Mucosa of stomach (tissue), 1 donor: ENCODE results near the gene RAMP3.

Source experiments
- H3K27me3 ChIP-seq: one replicate; pipeline ENCODE4 v1.7.0; 2013; ENCODE audit warnings: mild to moderate bottlenecking, low read length; ENCODE audit not compliant: control insufficient read depth, insufficient read depth
- H3K36me3 ChIP-seq: one replicate; pipeline ENCODE4 v1.7.0; 2013; ENCODE audit warnings: low read length; ENCODE audit not compliant: control insufficient read depth, insufficient read depth
- H3K4me1 ChIP-seq: one replicate; pipeline ENCODE4 v1.7.0; 2013; ENCODE audit warnings: mild to moderate bottlenecking, low read length; ENCODE audit not compliant: control insufficient read depth, insufficient read depth
- H3K4me3 ChIP-seq: one replicate; pipeline ENCODE4 v1.7.0; 2013; ENCODE audit warnings: low read length
- H3K9ac ChIP-seq: one replicate; pipeline ENCODE4 v1.7.0; 2013; ENCODE audit warnings: mild to moderate bottlenecking, low read length, moderate library complexity
- H3K9me3 ChIP-seq: one replicate; pipeline ENCODE4 v1.7.0; 2013; ENCODE audit warnings: mild to moderate bottlenecking, low read length, moderate library complexity; ENCODE audit not compliant: control insufficient read depth
- donor health status: Pancreatic carcinoma.

Gene RAMP3

GRCh38 chr7:45133877-45134276 lies 23.7 kb upstream of the RAMP3 start:
- Histone ChIP-seq H3K9me3 (no peaks in the 10 kb centered on the region), H3K9ac (no peak overlapping the region), H3K4me3 (no peak overlapping the region), H3K4me1 (no peaks in the 10 kb centered on the region), H3K36me3 (no peaks in the 10 kb centered on the region), H3K27me3 (no peaks in the 10 kb centered on the region)

GRCh38 chr7:45136106-45137060 lies 21.2 kb upstream of the RAMP3 start:
- H3K4me3 ChIP-seq: no peak overlapping the region
- no peaks in the 10 kb centered on the region for H3K36me3 ChIP-seq
- no peaks in the 10 kb centered on the region for H3K9me3 ChIP-seq
- H3K9ac ChIP-seq: no peak overlapping the region
- peaks cover 3% of the 10 kb centered on the region for H3K27me3 ChIP-seq
- H3K4me1 ChIP-seq: no peaks in the 10 kb centered on the region

- Histone ChIP-seq H3K9ac (no peak overlapping the region), H3K4me1 (no peaks in the 10 kb centered on the region), H3K27me3 (peaks cover 3% of the 10 kb centered on the region), H3K9me3 (no peaks in the 10 kb centered on the region), H3K4me3 (no peak overlapping the region), H3K36me3 (no peaks in the 10 kb centered on the region)
Measured at GRCh38 chr7:45138433-45139267, 18.9 kb upstream of the RAMP3 start.

GRCh38 chr7:45140827-45141226 lies 16.8 kb upstream of the RAMP3 start:
- Histone ChIP-seq H3K9me3 (no peaks in the 10 kb centered on the region), H3K27me3 (peaks cover 3% of the 10 kb centered on the region), H3K4me3 (no peak overlapping the region), H3K9ac (no peak overlapping the region), H3K36me3 (no peaks in the 10 kb centered on the region), H3K4me1 (no peaks in the 10 kb centered on the region)

- Histone ChIP-seq H3K27me3 (peaks cover 19% of the 10 kb centered on the region), H3K4me1 (no peaks in the 10 kb centered on the region), H3K9me3 (no peaks in the 10 kb centered on the region), H3K4me3 (no peak overlapping the region), H3K9ac (no peak overlapping the region), H3K36me3 (no peaks in the 10 kb centered on the region)
Measured at GRCh38 chr7:45143616-45144015, 14.0 kb upstream of the RAMP3 start.

GRCh38 chr7:45145881-45146280 lies 11.7 kb upstream of the RAMP3 start:
- H3K9me3 ChIP-seq: no peaks in the 10 kb centered on the region
- peaks cover 18% of the 10 kb centered on the region for H3K27me3 ChIP-seq
- H3K36me3 ChIP-seq: no peaks in the 10 kb centered on the region
- no peak overlapping the region for H3K9ac ChIP-seq
- H3K4me3 ChIP-seq: no peak overlapping the region
- no peaks in the 10 kb centered on the region for H3K4me1 ChIP-seq

- Histone ChIP-seq H3K4me1 (no peaks in the 10 kb centered on the region), H3K9me3 (no peaks in the 10 kb centered on the region), H3K4me3 (no peak overlapping the region), H3K27me3 (peaks cover 19% of the 10 kb centered on the region), H3K36me3 (no peaks in the 10 kb centered on the region), H3K9ac (no peak overlapping the region)
Measured at GRCh38 chr7:45146531-45147379, 10.8 kb upstream of the RAMP3 start.

- Histone ChIP-seq H3K4me3 (no peak overlapping the region), H3K9me3 (no peaks in the 10 kb centered on the region), H3K9ac (no peak overlapping the region), H3K27me3 (peaks cover 19% of the 10 kb centered on the region), H3K36me3 (no peaks in the 10 kb centered on the region), H3K4me1 (no peaks in the 10 kb centered on the region)
Measured at GRCh38 chr7:45147858-45148652, 9.5 kb upstream of the RAMP3 start.

GRCh38 chr7:45148653-45148973 lies 9.0 kb upstream of the RAMP3 start:
- Histone ChIP-seq H3K9ac (no peak overlapping the region), H3K4me3 (no peak overlapping the region), H3K9me3 (no peaks in the 10 kb centered on the region), H3K27me3 (peaks cover 19% of the 10 kb centered on the region), H3K36me3 (no peaks in the 10 kb centered on the region), H3K4me1 (no peaks in the 10 kb centered on the region)

- H3K9ac ChIP-seq: no peak overlapping the region
- peaks cover 19% of the 10 kb centered on the region for H3K27me3 ChIP-seq
- no peaks in the 10 kb centered on the region for H3K9me3 ChIP-seq
Measured at GRCh38 chr7:45149606-45150005, 8.0 kb upstream of the RAMP3 start.

GRCh38 chr7:45150199-45150598 lies 7.4 kb upstream of the RAMP3 start:
- peaks cover 19% of the 10 kb centered on the region for H3K27me3 ChIP-seq
- no peak overlapping the region for H3K9ac ChIP-seq
- no peak overlapping the region for H3K4me3 ChIP-seq

More at GRCh38 chr7:45149606-45150005, 8.0 kb upstream of the RAMP3 start:
- no peaks in the 10 kb centered on the region for H3K36me3 ChIP-seq
- H3K4me1 ChIP-seq: no peaks in the 10 kb centered on the region
- H3K4me3 ChIP-seq: no peak overlapping the region

More at GRCh38 chr7:45150199-45150598, 7.4 kb upstream of the RAMP3 start:
- H3K9me3 ChIP-seq: no peaks in the 10 kb centered on the region
- no peaks in the 10 kb centered on the region for H3K36me3 ChIP-seq
- no peaks in the 10 kb centered on the region for H3K4me1 ChIP-seq
